Keratinocyte (primary cell): ENCODE measurements around the gene NDUFS1.

Experiments
- CTCF ChIP-seq, 3 experiments: IDR thresholded peaks in 1 of 3; conservative IDR thresholded peaks in 1 of 3; optimal IDR thresholded peaks in 1 of 3; 2 replicates in 2 of 3; 3 replicates in 1 of 3; pipeline versions ENCODE3 to v1.5.1; 2011; ENCODE audit warnings: low read length in 3 of 3, mild to moderate bottlenecking in 3 of 3, moderate library complexity in 2 of 3, control low read depth in 1 of 3, inconsistent platforms in 1 of 3; ENCODE audit not compliant: insufficient read depth in 2 of 3; ENCODE audit errors: extremely low read depth in 1 of 3
- EZH2 ChIP-seq: IDR thresholded peaks from one replicate; pipeline ENCODE4 v1.6.1; 2012; ENCODE audit warnings: inconsistent platforms, mild to moderate bottlenecking, low read length, moderate library complexity

- peak; percentile 53 to 69 (median 63) for TF ChIP-seq CTCF (optimal IDR thresholded peaks at IDR 0.05 in 1 of 3, IDR thresholded peaks at IDR 0.05 in 1 of 3, conservative IDR thresholded peaks at IDR 0.05 in 1 of 3; ENCODE audit: extremely low read depth in 1 of 3, insufficient read depth in 2 of 3, low read length in 3 of 3)
- no peak for TF ChIP-seq EZH2
Observed at GRCh38 chr2:206085742-206086445, 73.3 kb downstream of the NDUFS1 start, which contains the start of gene INO80D.
